IMR-90 (cell line): ENCODE data around the gene GSG1L. TPM values are rescaled to one million over a fixed set of nuclear protein-coding genes. Genes with fewer than 3 reads are reported as not detected.

Experiments
- ATAC-seq: fragments of 200-7000 bp; cut with Tn5 transposase; 2 replicates; pipeline ENCODE4 v1.9.1; 2020; ENCODE audit warnings: low read depth, mild to moderate bottlenecking, moderate library complexity
- BruUV-seq: library from RNA; stranded (reverse); fragments of 400-500 nt; replicated peaks from 2 replicates; lab custom pipeline; 2021; lab: Mats Ljungman, UMichigan
- CTCF ChIA-PET: fragments of 300-600 bp; formaldehyde crosslinking; extraction: SDS; loops from one replicate; lab custom pipeline; 2021; ENCODE audit warnings: antibody characterized with exemption; lab: Yijun Ruan, JAX
- POLR2A ChIA-PET: fragments of 300-600 bp; sonication (Branson Sonifier 250); formaldehyde crosslinking; loops from one replicate; lab custom pipeline; 2022; ENCODE audit warnings: antibody characterized with exemption; ENCODE audit not compliant: unreplicated experiment; lab: Charles Lee
- DNase-seq: peaks from one replicate; pipeline ENCODE4 v3.0.0; 2013
- H2AFZ ChIP-seq: replicated peaks from 2 replicates; pipeline ENCODE3; 2013; ENCODE audit warnings: low read length, mild to moderate bottlenecking; ENCODE audit not compliant: poor library complexity
- H2AK5ac ChIP-seq: 2 replicates; pipeline ENCODE4 v1.6.1; 2013; ENCODE audit warnings: low read depth, low read length, inconsistent platforms
- H2AK9ac ChIP-seq: replicated peaks from 2 replicates; pipeline ENCODE3; 2013; ENCODE audit warnings: mild to moderate bottlenecking, low read depth, low read length, moderate library complexity; ENCODE audit not compliant: poor library complexity
- H2BK120ac ChIP-seq: 2 replicates; pipeline ENCODE4 v1.6.1; 2013; ENCODE audit warnings: low read depth, low read length, inconsistent platforms
- H2BK15ac ChIP-seq: 3 replicates; pipeline ENCODE4 v1.6.1; 2013; ENCODE audit warnings: low read depth, low read length, inconsistent platforms
- H2BK20ac ChIP-seq: 2 replicates; pipeline ENCODE4 v1.6.1; 2013; ENCODE audit warnings: low read depth, mild to moderate bottlenecking, inconsistent platforms, low read length, moderate library complexity
- H2BK5ac ChIP-seq: 2 replicates; pipeline ENCODE4 v1.6.1; 2013; ENCODE audit warnings: mild to moderate bottlenecking, low read depth, low read length, inconsistent platforms; ENCODE audit not compliant: poor library complexity, severe bottlenecking
- H3K14ac ChIP-seq: replicated peaks from 2 replicates; pipeline ENCODE4 v1.6.1; 2013; ENCODE audit warnings: low read depth, low read length, inconsistent platforms
- H3K18ac ChIP-seq: 2 replicates; pipeline ENCODE4 v1.6.1; 2013; ENCODE audit warnings: low read depth, low read length, control low read depth
- H3K23ac ChIP-seq: 2 replicates; pipeline ENCODE4 v1.6.1; 2013; ENCODE audit warnings: low read depth, low read length, inconsistent platforms
- H3K27ac ChIP-seq: 2 replicates; pipeline ENCODE4 v1.5.1; 2013; ENCODE audit warnings: mild to moderate bottlenecking, control low read depth, low read length; ENCODE audit not compliant: insufficient read depth
- H3K27me3 ChIP-seq: 2 replicates; pipeline ENCODE4 v1.6.1; 2013; ENCODE audit warnings: low read length; ENCODE audit not compliant: control insufficient read depth, insufficient read depth
- H3K36me3 ChIP-seq: 2 replicates; pipeline ENCODE4 v1.6.1; 2013; ENCODE audit warnings: low read length, mixed read lengths; ENCODE audit not compliant: control insufficient read depth, insufficient read depth
- H3K4ac ChIP-seq: 2 replicates; pipeline ENCODE4 v1.6.1; 2013; ENCODE audit warnings: low read depth, low read length, inconsistent platforms
- H3K4me1 ChIP-seq: 2 replicates; pipeline ENCODE4 v1.6.1; 2013; ENCODE audit warnings: low read length, mixed read lengths; ENCODE audit not compliant: control insufficient read depth, insufficient read depth
- H3K4me2 ChIP-seq: 2 replicates; pipeline ENCODE4 v1.6.1; 2013; ENCODE audit warnings: low read depth, mild to moderate bottlenecking, control low read depth, low read length, moderate library complexity
- H3K4me3 ChIP-seq: 2 replicates; pipeline ENCODE4 v1.5.1; 2013; ENCODE audit warnings: low read depth, mild to moderate bottlenecking, control low read depth, low read length, moderate library complexity; ENCODE audit not compliant: insufficient read depth
- H3K56ac ChIP-seq: 2 replicates; pipeline ENCODE4 v1.6.1; 2013; ENCODE audit warnings: low read length, inconsistent platforms; ENCODE audit not compliant: insufficient read depth; ENCODE audit errors: extremely low read depth
- H3K79me1 ChIP-seq, 2 experiments: 2 replicates each; pipeline ENCODE4 v1.6.1; 2013; ENCODE audit warnings: low read length in 2 of 2, inconsistent platforms in 1 of 2, low read depth in 1 of 2
- H3K9ac ChIP-seq: 2 replicates; pipeline ENCODE4 v1.6.1; 2013; ENCODE audit warnings: low read depth, low read length, control low read depth
- H3K9me1 ChIP-seq: 2 replicates; pipeline ENCODE4 v1.6.1; 2013; ENCODE audit warnings: low read length, inconsistent platforms; ENCODE audit not compliant: insufficient read depth
- H3K9me3 ChIP-seq: 2 replicates; pipeline ENCODE4 v1.6.1; 2013; ENCODE audit warnings: low read length; ENCODE audit not compliant: control insufficient read depth, insufficient read depth
- H4K20me1 ChIP-seq: 2 replicates; pipeline ENCODE4 v1.6.1; 2013; ENCODE audit warnings: low read length, inconsistent platforms; ENCODE audit not compliant: insufficient read depth
- H4K5ac ChIP-seq: 2 replicates; pipeline ENCODE4 v1.6.1; 2013; ENCODE audit warnings: mild to moderate bottlenecking, low read depth, low read length, control low read depth
- H4K8ac ChIP-seq, 2 experiments: 2 replicates each; pipeline ENCODE4 v1.6.1; 2013; ENCODE audit warnings: low read depth in 2 of 2, low read length in 2 of 2, control low read depth in 1 of 2, inconsistent platforms in 1 of 2
- H4K91ac ChIP-seq: 2 replicates; pipeline ENCODE4 v1.6.1; 2013; ENCODE audit warnings: low read depth, low read length, inconsistent platforms; ENCODE audit not compliant: insufficient read depth
- CEBPB ChIP-seq: IDR thresholded peaks from 2 replicates; pipeline ENCODE4 v1.6.1; 2012; ENCODE audit warnings: low read depth, low read length, improper control_type of control experiment
- CHD1 ChIP-seq: IDR thresholded peaks from 2 replicates; pipeline ENCODE4 v1.6.1; 2012; ENCODE audit warnings: low read depth, low read length, improper control_type of control experiment
- CTCF ChIP-seq: conservative IDR thresholded peaks from 2 replicates; pipeline ENCODE4 v1.5.1; 2012; ENCODE audit warnings: mild to moderate bottlenecking, low read depth, low read length, improper control_type of control experiment
- FOS ChIP-seq: fragments of 150-350 bp; IDR thresholded peaks from 2 replicates; pipeline ENCODE4 v1.6.1; 2016; ENCODE audit warnings: low read depth, low read length
- MXI1 ChIP-seq: IDR thresholded peaks from 2 replicates; pipeline ENCODE4 v1.6.1; 2012; ENCODE audit warnings: low read depth, mild to moderate bottlenecking, low read length, moderate library complexity, borderline replicate concordance
- RFX5 ChIP-seq: IDR thresholded peaks from 2 replicates; pipeline ENCODE4 v1.8.0; 2012; ENCODE audit warnings: low read depth, mild to moderate bottlenecking, low read length, moderate library complexity
- SMC3 ChIP-seq: fragments of 150-350 bp; IDR thresholded peaks from 2 replicates; pipeline ENCODE4 v1.6.1; 2016; ENCODE audit warnings: low read depth, mild to moderate bottlenecking, antibody characterized with exemption, low read length, moderate library complexity
- WGBS, 2 experiments: methylation state at CpG; one replicate each; pipeline versions ENCODE4 v1.1.5 to v1.1.7; 2013; ENCODE audit warnings: missing lambda C conversion rate in 2 of 2; ENCODE audit not compliant: insufficient read length in 1 of 2; ENCODE audit errors: extremely low coverage in 2 of 2; 5-methylcytosine and 5-hydroxymethylcytosine counted together
- dilution Hi-C: fragments of 300-500 bp; cut with HindIII; formaldehyde crosslinking; loops from one replicate; pipeline ENCODE4 v1.14.3; 2018; ENCODE audit warnings: low sequenced_read_pairs; ENCODE audit not compliant: unreplicated experiment
- in situ Hi-C: fragments of 300-500 bp; cut with MboI; formaldehyde crosslinking; loops from 3 replicates; pipeline ENCODE4 v1.14.3; 2019; ENCODE audit warnings: low sequenced_read_pairs, inconsistent platforms, mixed read lengths
- intact Hi-C: fragments of 100-400 bp; cut with micrococcal nuclease; formaldehyde crosslinking; loops from 2 replicates; pipeline ENCODE4 v1.10.0; 2022
- polyA plus RNA-seq, 3 experiments: library from polyadenylated mRNA; depleted of rRNA; stranded (reverse); fragments of >200 nt; gene quantifications; 2 replicates each; pipeline ENCODE4 v1.2.3, GENCODE V29; 2012; ENCODE audit warnings: low replicate concordance in 1 of 3
- total RNA-seq: library from RNA; depleted of rRNA; stranded (reverse); fragments of >200 nt; gene quantifications from 2 replicates; pipeline ENCODE4 v1.2.3, GENCODE V29; 2012

The GSG1L gene
- total and polyA plus RNA-seq, 2 of the 4 experiments (the other 2 are of a cell fraction) = not detected

- H2AK5ac ChIP-seq = no peak overlapping the region
- H4K91ac ChIP-seq = no peak overlapping the region
- H2AK9ac ChIP-seq = no peak overlapping the region
- peaks cover 8% of the 10 kb centered on the region for H3K9me1 ChIP-seq
- no peak overlapping the region for H2BK15ac ChIP-seq
- no peak overlapping the region for H3K4ac ChIP-seq
- H2BK120ac ChIP-seq = no peak overlapping the region
- H3K14ac ChIP-seq = no peak overlapping the region
- peaks cover 12% of the 10 kb centered on the region for H3K36me3 ChIP-seq
- no peak overlapping the region for H3K18ac ChIP-seq
- H2BK20ac ChIP-seq = no peak overlapping the region
- no peak overlapping the region for H3K4me2 ChIP-seq
- H2AFZ ChIP-seq = no peak overlapping the region
- no peak for DNase-seq
- CTCF ChIA-PET = interaction anchor here (0.6 to 1.1 kb wide), 2 partner anchors 15 to 152 kb away, joined by 3 read pairs; no protein-coding TSS in a partner anchor
- H4K5ac ChIP-seq = no peak overlapping the region
- H4K20me1 ChIP-seq = no peaks in the 10 kb centered on the region
- dilution Hi-C loops (no loop called here), intact Hi-C loops (no loop called here), in situ Hi-C loops (no loop called here)
- H3K27ac ChIP-seq = no peak overlapping the region
- H3K79me1 ChIP-seq = no peaks in the 10 kb centered on the region
- TF ChIP-seq FOS (no peak), CEBPB (no peak), CHD1 (no peak), RFX5 (no peak), SMC3 (no peak), CTCF (no peak), MXI1 (no peak)
- no peak overlapping the region for H3K23ac ChIP-seq
- no peaks in the 10 kb centered on the region for H3K9me3 ChIP-seq
- no peaks in the 10 kb centered on the region for H3K4me1 ChIP-seq
- H3K27me3 ChIP-seq = no peaks in the 10 kb centered on the region
- POLR2A ChIA-PET = no interaction called here
- H3K9ac ChIP-seq = no peak overlapping the region
- no peak for ATAC-seq
- H3K4me3 ChIP-seq = no peak overlapping the region
- no CpG with 5 or more reads among the region's 4 CpGs for WGBS, 2 experiments
- H2BK5ac ChIP-seq = no peak overlapping the region
- no peak overlapping the region for H4K8ac ChIP-seq
- no TSS peak for BruUV-seq
- no peak overlapping the region for H3K56ac ChIP-seq
These were observed 311.3 kb downstream of the GSG1L start for GRCh38 chr16:27752241-27752640.
